GM21737 (cell line): ENCODE measurements around the gene ZNF526.

Experiments
- ATAC-seq: cut with Tn5 transposase; IDR thresholded peaks from one replicate; pipeline ENCODE4 v1.9.1; 2021; ENCODE audit warnings: mild to moderate bottlenecking, moderate library complexity; ENCODE audit not compliant: unreplicated experiment

ZNF526 gene

GRCh38 chr19:42246143-42246921, 26.2 kb downstream of the ZNF526 start:
- no peak for ATAC-seq

- ATAC-seq: no peak
Measured at GRCh38 chr19:42246922-42247639, 27.0 kb downstream of the ZNF526 start.

- ATAC-seq: no peak
Measured at GRCh38 chr19:42247640-42248199, 27.6 kb downstream of the ZNF526 start.

- no peak for ATAC-seq
Measured at GRCh38 chr19:42248270-42249148, 28.4 kb downstream of the ZNF526 start.

- no peak for ATAC-seq
Measured at GRCh38 chr19:42249149-42249750, 29.1 kb downstream of the ZNF526 start.

- ATAC-seq: no peak
Measured at GRCh38 chr19:42249769-42250168, 29.7 kb downstream of the ZNF526 start.

- no peak for ATAC-seq
Measured at GRCh38 chr19:42250183-42250665, 30.1 kb downstream of the ZNF526 start.

- ATAC-seq: no peak
Measured at GRCh38 chr19:42250666-42251531, 30.8 kb downstream of the ZNF526 start.

- ATAC-seq: no peak
Measured at GRCh38 chr19:42251572-42252358, 31.7 kb downstream of the ZNF526 start.

- ATAC-seq: no peak
Measured at GRCh38 chr19:42252365-42253244, 32.5 kb downstream of the ZNF526 start.

- no peak for ATAC-seq
Measured at GRCh38 chr19:42253245-42254088, 33.4 kb downstream of the ZNF526 start.

- no peak for ATAC-seq
Measured at GRCh38 chr19:42254089-42254849, 34.2 kb downstream of the ZNF526 start.

- peak; percentile 58 for ATAC-seq
Measured at GRCh38 chr19:42254850-42255765, 35.0 kb downstream of the ZNF526 start, which contains the start of gene ERF. ERF (minus strand) TSS chr19:42255128; CDS start chr19:42254999, 129 bp downstream.

- ATAC-seq: no peak
Measured at GRCh38 chr19:42255766-42256745, 35.9 kb downstream of the ZNF526 start.
